SK-N-SH (cell line): ENCODE measurements around the gene CAMK2B. TPM values are rescaled to one million over a fixed set of nuclear protein-coding genes. Genes with fewer than 3 reads are reported as not detected.

Experiments used
- CTCF ChIA-PET: fragments of 300-600, 350-600 bp; formaldehyde crosslinking; extraction: SDS; loops from one replicate; lab custom pipeline; 2021; lab: Yijun Ruan, JAX
- POLR2A ChIA-PET: fragments of 350-600 bp; sonication (Branson Sonifier 250); formaldehyde crosslinking; extraction: SDS; loops from one replicate; lab custom pipeline; 2020; ENCODE audit warnings: antibody characterized with exemption, inconsistent platforms; lab: Yijun Ruan, JAX
- DNase-seq: peaks from one replicate; pipeline ENCODE4 v3.0.0; 2012
- H2AFZ ChIP-seq: fragments of 200-600 bp; sonication (generic); 2 replicates; pipeline ENCODE4 v1.8.1; 2016; ENCODE audit warnings: antibody characterized with exemption, mild to moderate bottlenecking, low read depth
- H3F3A ChIP-seq: fragments of 200-600 bp; sonication (generic); replicated peaks from 2 replicates; pipeline ENCODE3; 2016; ENCODE audit warnings: antibody characterized with exemption, mild to moderate bottlenecking; ENCODE audit not compliant: insufficient read depth
- H3K27ac ChIP-seq, 2 experiments: fragments of 200-500 bp in 1 of 2; fragments of 200-600 bp in 1 of 2; sonication (Bioruptor generic) in 1 of 2; sonication (generic), shearing (Covaris generic) in 1 of 2; 2 replicates each; pipeline versions ENCODE4 v1.5.1 to v1.6.1; 2014 to 2016; ENCODE audit warnings: low read depth in 2 of 2, inconsistent platforms in 1 of 2, low read length in 1 of 2, mild to moderate bottlenecking in 1 of 2, mixed read lengths in 1 of 2
- H3K27me3 ChIP-seq: fragments of 200-600 bp; sonication (generic), shearing (Covaris generic); 2 replicates; pipeline ENCODE4 v1.6.1; 2016; ENCODE audit warnings: mixed run types; ENCODE audit not compliant: insufficient read depth
- H3K36me3 ChIP-seq, 2 experiments: fragments of 200-500 bp in 1 of 2; fragments of 200-600 bp in 1 of 2; sonication (Bioruptor generic) in 1 of 2; sonication (generic) in 1 of 2; replicated peaks in 1 of 2; 2 replicates each; pipeline versions ENCODE3 to v1.5.1; 2014 to 2016; ENCODE audit warnings: low read length in 1 of 2, mild to moderate bottlenecking in 1 of 2; ENCODE audit not compliant: insufficient read depth in 2 of 2, control insufficient read depth in 1 of 2
- H3K4me1 ChIP-seq, 2 experiments: fragments of 200-500 bp in 1 of 2; fragments of 200-600 bp in 1 of 2; sonication (Bioruptor generic) in 1 of 2; sonication (generic), shearing (Covaris generic) in 1 of 2; 2 replicates each; pipeline versions ENCODE4 v1.5.1 to v1.6.1; 2014 to 2016; ENCODE audit warnings: low read depth in 1 of 2, low read length in 1 of 2, mixed run types in 1 of 2; ENCODE audit not compliant: insufficient read depth in 2 of 2, control insufficient read depth in 1 of 2
- H3K4me2 ChIP-seq: fragments of 200-600 bp; sonication (generic), shearing (Covaris generic); 2 replicates; pipeline ENCODE4 v1.6.1; 2017; ENCODE audit warnings: mixed run types
- H3K4me3 ChIP-seq, 2 experiments: fragments of 200-500 bp in 1 of 2; fragments of 200-600 bp in 1 of 2; sonication (Bioruptor generic) in 1 of 2; sonication (generic), shearing (Covaris generic) in 1 of 2; 2 replicates each; pipeline versions ENCODE4 v1.5.1 to v1.8.1; 2014 to 2016; ENCODE audit warnings: low read depth in 2 of 2, inconsistent platforms in 1 of 2, low read length in 1 of 2, mild to moderate bottlenecking in 1 of 2, mixed read lengths in 1 of 2, moderate library complexity in 1 of 2
- H3K79me2 ChIP-seq: fragments of 200-600 bp; sonication (generic); 2 replicates; pipeline ENCODE4 v1.8.1; 2017; ENCODE audit warnings: mild to moderate bottlenecking; ENCODE audit not compliant: insufficient read depth
- H3K9ac ChIP-seq: fragments of 200-600 bp; sonication (generic); 2 replicates; pipeline ENCODE4 v1.6.1; 2017; ENCODE audit warnings: mixed run types
- H3K9me2 ChIP-seq: fragments of 200-600 bp; sonication (generic); 2 replicates; pipeline ENCODE4 v1.6.1; 2017; ENCODE audit warnings: mixed run types
- H3K9me3 ChIP-seq: fragments of 200-600 bp; sonication (generic); 2 replicates; pipeline ENCODE4 v1.6.1; 2017; ENCODE audit warnings: mixed run types, mild to moderate bottlenecking, moderate library complexity
- H4K20me1 ChIP-seq: fragments of 200-600 bp; sonication (generic); 2 replicates; pipeline ENCODE4 v1.6.1; 2017; ENCODE audit warnings: mild to moderate bottlenecking, mixed run types; ENCODE audit not compliant: insufficient read depth
- ELF1 ChIP-seq: IDR thresholded peaks from 2 replicates; pipeline ENCODE4 v1.4.0; 2012
- EP300 ChIP-seq, 2 experiments: IDR thresholded peaks; 2 replicates each; pipeline versions ENCODE4 v1.4.0 to v1.6.1; 2012; ENCODE audit warnings: borderline replicate concordance in 1 of 2, low read depth in 1 of 2, low read length in 1 of 2
- FOSL2 ChIP-seq: IDR thresholded peaks from 2 replicates; pipeline ENCODE4 v1.4.0; 2012; ENCODE audit warnings: low read depth, mild to moderate bottlenecking, moderate library complexity, borderline replicate concordance
- FOXM1 ChIP-seq: IDR thresholded peaks from 2 replicates; pipeline ENCODE4 v1.4.0; 2012; ENCODE audit warnings: low read depth, mild to moderate bottlenecking
- GATA2 ChIP-seq: sonication (generic); formaldehyde crosslinking; IDR thresholded peaks from 2 replicates; pipeline ENCODE4 v1.5.0; 2020; ENCODE audit warnings: mild to moderate bottlenecking, missing genetic modification reagents
- JUND ChIP-seq: IDR thresholded peaks from 2 replicates; pipeline ENCODE4 v1.4.0; 2012
- NRF1 ChIP-seq: IDR thresholded peaks from 2 replicates; pipeline ENCODE4 v1.6.1; 2012; ENCODE audit warnings: low read depth, mild to moderate bottlenecking, low read length
- RAD21 ChIP-seq: IDR thresholded peaks from 2 replicates; pipeline ENCODE4 v1.6.1; 2012; ENCODE audit warnings: mild to moderate bottlenecking, low read length
- TAF1 ChIP-seq: IDR thresholded peaks from 2 replicates; pipeline ENCODE4 v1.6.1; 2012; ENCODE audit warnings: low read depth, mild to moderate bottlenecking, low read length, moderate library complexity, borderline replicate concordance
- TCF12 ChIP-seq: IDR thresholded peaks from 2 replicates; pipeline ENCODE4 v1.4.0; 2012
- WGBS: methylation state at CpG from one replicate; pipeline ENCODE4 v1.1.6; 2017; ENCODE audit warnings: low lambda C conversion rate; 5-methylcytosine and 5-hydroxymethylcytosine counted together
- polyA plus RNA-seq, 3 experiments: library from polyadenylated mRNA; depleted of rRNA; stranded (reverse); fragments of >200 nt; gene quantifications; 2 replicates each; pipeline ENCODE4 v1.2.3, GENCODE V29; 2012
- TF ChIP-seq, protein P1 (sequence below): fragments of 150-350 bp; IDR thresholded peaks from 2 replicates; pipeline ENCODE4 v1.6.1; 2016; ENCODE audit warnings: mild to moderate bottlenecking, low read depth, low read length
- TF ChIP-seq, protein P2 (sequence below): fragments of 200-600 bp; sonication (generic); IDR thresholded peaks from 2 replicates; pipeline ENCODE4 v1.6.1; 2017; ENCODE audit warnings: antibody characterized with exemption, mild to moderate bottlenecking, moderate library complexity
- TF ChIP-seq, protein P3 (sequence below): IDR thresholded peaks from 2 replicates; pipeline ENCODE4 v1.4.0; 2012; ENCODE audit warnings: low read depth, borderline replicate concordance

Gene CAMK2B
- polyA plus RNA-seq, 1 of the 3 experiments (the other 2 are of a cell fraction), result 0.20 TPM

DNA sequence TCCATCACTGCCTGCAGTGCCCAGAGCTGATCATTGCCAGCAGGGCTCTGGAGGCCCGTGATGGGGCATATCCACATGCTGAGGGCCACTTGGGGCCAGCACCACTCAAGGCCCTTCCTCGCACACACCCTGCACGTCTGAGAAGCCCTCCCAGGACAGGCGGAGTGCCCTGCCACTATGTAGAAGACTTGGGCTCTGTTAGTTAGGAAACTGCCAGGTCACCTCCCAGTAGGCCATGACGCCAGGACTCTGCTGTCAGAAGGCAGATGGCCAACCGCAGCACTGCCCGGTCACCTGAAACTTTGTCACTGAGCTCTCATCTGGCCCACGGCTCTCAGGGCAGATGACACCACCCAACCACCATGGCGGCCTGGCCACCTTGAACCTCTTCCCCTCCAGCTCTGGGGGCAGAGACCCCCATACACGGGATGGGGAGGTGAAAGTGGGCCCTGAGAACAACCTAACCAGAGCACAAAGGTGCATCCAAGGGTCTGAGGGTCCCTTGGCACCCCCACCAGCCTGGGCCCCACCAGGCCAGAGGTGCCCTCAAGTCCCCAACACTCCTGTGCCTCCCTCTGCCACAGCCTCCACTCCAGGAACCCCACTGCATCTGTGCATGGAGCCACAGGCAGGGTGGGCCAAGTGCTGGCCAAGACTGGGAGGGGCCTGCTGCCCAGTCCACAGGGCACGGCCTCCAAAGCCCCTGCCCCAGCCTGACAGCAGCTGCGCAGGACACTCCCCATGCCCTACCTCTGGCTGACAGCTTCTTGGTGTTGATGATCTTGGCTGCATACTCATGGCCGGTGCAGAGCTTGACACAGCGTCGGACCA lies 41.8 kb downstream of the CAMK2B start:
- Histone ChIP-seq H3F3A (no peaks in the 10 kb centered on the region), H3K9me2 (no peaks in the 10 kb centered on the region), H3K9me3 (no peaks in the 10 kb centered on the region), H3K79me2 (no peaks in the 10 kb centered on the region), H3K9ac (no peak overlapping the region), H3K27ac (peak overlapping the region in 1 of 2 experiments; percentile 12; a peak in 1 of 4 replicates), H2AFZ (no peak overlapping the region), H3K4me2 (no peak overlapping the region), H3K36me3 (no peaks in the 10 kb centered on the region), H3K27me3 (no peaks in the 10 kb centered on the region), H4K20me1 (no peaks in the 10 kb centered on the region), H3K4me1 (peaks cover 3 to 66% of the 10 kb centered on the region in 2 experiments; a peak in 3 of 4 replicates), H3K4me3 (no peak overlapping the region)
- ChIA-PET CTCF (interaction anchor here (1.3 to 5.9 kb wide), 6 partner anchors 14 to 211 kb away, joined by 3 to 34 read pairs (median 6); no protein-coding TSS in a partner anchor), POLR2A (interaction anchor here (0.9 kb wide), 1 partner anchor 208 kb away, joined by 3 read pairs; no protein-coding TSS in a partner anchor)
- 85% methylated on average over 15 of the region's 15 CpGs for WGBS
- peak; percentile 41 for DNase-seq
- TF ChIP-seq, protein P1, sequence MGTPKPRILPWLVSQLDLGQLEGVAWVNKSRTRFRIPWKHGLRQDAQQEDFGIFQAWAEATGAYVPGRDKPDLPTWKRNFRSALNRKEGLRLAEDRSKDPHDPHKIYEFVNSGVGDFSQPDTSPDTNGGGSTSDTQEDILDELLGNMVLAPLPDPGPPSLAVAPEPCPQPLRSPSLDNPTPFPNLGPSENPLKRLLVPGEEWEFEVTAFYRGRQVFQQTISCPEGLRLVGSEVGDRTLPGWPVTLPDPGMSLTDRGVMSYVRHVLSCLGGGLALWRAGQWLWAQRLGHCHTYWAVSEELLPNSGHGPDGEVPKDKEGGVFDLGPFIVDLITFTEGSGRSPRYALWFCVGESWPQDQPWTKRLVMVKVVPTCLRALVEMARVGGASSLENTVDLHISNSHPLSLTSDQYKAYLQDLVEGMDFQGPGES, result no peak
- TF ChIP-seq TCF12 (no peak), JUND (no peak), TAF1 (no peak), FOXM1 (no peak), FOSL2 (no peak), ELF1 (no peak), NRF1 (no peak), GATA2 (CRISPR knock-in tag) (no peak)
- TF ChIP-seq, protein P2, sequence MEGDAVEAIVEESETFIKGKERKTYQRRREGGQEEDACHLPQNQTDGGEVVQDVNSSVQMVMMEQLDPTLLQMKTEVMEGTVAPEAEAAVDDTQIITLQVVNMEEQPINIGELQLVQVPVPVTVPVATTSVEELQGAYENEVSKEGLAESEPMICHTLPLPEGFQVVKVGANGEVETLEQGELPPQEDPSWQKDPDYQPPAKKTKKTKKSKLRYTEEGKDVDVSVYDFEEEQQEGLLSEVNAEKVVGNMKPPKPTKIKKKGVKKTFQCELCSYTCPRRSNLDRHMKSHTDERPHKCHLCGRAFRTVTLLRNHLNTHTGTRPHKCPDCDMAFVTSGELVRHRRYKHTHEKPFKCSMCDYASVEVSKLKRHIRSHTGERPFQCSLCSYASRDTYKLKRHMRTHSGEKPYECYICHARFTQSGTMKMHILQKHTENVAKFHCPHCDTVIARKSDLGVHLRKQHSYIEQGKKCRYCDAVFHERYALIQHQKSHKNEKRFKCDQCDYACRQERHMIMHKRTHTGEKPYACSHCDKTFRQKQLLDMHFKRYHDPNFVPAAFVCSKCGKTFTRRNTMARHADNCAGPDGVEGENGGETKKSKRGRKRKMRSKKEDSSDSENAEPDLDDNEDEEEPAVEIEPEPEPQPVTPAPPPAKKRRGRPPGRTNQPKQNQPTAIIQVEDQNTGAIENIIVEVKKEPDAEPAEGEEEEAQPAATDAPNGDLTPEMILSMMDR, result no peak

DNA sequence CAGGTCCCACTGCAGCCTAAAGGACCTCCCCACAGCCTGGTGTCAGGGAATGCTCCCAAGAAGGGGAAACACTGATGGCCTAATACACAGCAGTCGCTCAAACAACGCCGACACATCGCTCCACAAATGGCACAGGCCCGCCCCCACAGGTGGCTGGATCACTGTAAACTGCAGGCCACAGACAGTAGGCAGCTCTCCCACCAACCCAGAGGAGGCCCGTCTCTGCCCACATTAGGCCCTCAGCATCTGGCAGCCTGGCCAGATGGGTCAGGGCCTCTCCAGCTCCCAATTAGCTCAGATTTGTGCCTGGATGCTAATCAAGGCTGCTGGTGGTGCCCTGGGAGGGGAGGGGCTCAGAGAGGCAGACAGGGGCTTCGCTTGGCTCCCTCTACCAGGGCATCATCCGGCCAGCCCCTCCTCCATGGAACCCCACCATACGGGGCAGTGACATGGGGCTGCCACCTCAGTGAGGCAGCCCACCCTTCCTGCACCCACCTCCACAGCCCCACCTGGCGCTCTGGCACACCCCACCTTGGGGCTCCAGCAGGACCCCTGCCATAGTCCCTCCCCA lies 42.7 kb downstream of the CAMK2B start:
- H2AFZ ChIP-seq, result no peak overlapping the region
- H3K4me1 ChIP-seq, result peaks cover 4 to 67% of the 10 kb centered on the region in 2 experiments; a peak in 3 of 4 replicates
- H3K27me3 ChIP-seq, result no peaks in the 10 kb centered on the region
- H3K79me2 ChIP-seq, result no peaks in the 10 kb centered on the region
- H4K20me1 ChIP-seq, result no peaks in the 10 kb centered on the region
- no peaks in the 10 kb centered on the region for H3K9me3 ChIP-seq
- TF ChIP-seq RAD21, result peak; percentile 24; the same call in 1 of the 2 replicates
- TF ChIP-seq EP300 (IDR thresholded peaks at IDR 0.05; ENCODE audit: borderline replicate concordance in 1 of 2, low read depth in 1 of 2, low read length in 1 of 2), result peak in 1 of 2 experiments; percentile 54; a peak in 1 of 4 replicates
- peak; percentile 37; the same call in 1 of the 2 replicates for TF ChIP-seq GATA2 (CRISPR knock-in tag)
- no peak for TF ChIP-seq FOXM1
- TF ChIP-seq NRF1, result no peak
- TF ChIP-seq, protein P3, sequence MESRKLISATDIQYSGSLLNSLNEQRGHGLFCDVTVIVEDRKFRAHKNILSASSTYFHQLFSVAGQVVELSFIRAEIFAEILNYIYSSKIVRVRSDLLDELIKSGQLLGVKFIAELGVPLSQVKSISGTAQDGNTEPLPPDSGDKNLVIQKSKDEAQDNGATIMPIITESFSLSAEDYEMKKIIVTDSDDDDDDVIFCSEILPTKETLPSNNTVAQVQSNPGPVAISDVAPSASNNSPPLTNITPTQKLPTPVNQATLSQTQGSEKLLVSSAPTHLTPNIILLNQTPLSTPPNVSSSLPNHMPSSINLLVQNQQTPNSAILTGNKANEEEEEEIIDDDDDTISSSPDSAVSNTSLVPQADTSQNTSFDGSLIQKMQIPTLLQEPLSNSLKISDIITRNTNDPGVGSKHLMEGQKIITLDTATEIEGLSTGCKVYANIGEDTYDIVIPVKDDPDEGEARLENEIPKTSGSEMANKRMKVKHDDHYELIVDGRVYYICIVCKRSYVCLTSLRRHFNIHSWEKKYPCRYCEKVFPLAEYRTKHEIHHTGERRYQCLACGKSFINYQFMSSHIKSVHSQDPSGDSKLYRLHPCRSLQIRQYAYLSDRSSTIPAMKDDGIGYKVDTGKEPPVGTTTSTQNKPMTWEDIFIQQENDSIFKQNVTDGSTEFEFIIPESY, result no peak
- TF ChIP-seq, all 33 proteins: peak for 3
- POLR2A ChIA-PET, result no interaction called here
- no peak overlapping the region for H3K9ac ChIP-seq
- peak overlapping the region in 1 of 2 experiments; percentile 18; a peak in 1 of 4 replicates for H3K27ac ChIP-seq
- H3F3A ChIP-seq, result no peaks in the 10 kb centered on the region
- no peak overlapping the region for H3K4me3 ChIP-seq
- no peaks in the 10 kb centered on the region for H3K36me3 ChIP-seq
- DNase-seq, result peak; percentile 85
- WGBS, result 76% methylated on average over 10 of the region's 10 CpGs
- CTCF ChIA-PET, result interaction anchor here (1.3 to 5.9 kb wide), 4 partner anchors 25 to 210 kb away, joined by 3 to 34 read pairs (median 6); no protein-coding TSS in a partner anchor
- no peaks in the 10 kb centered on the region for H3K9me2 ChIP-seq
- H3K4me2 ChIP-seq, result no peak overlapping the region
